BLaER1 (cell line): Measurements from ENCODE around the gene CNTNAP5.

Source experiments
- H3K27ac ChIP-seq: shearing (Covaris generic); formaldehyde crosslinking; 2 replicates; pipeline ENCODE4 v1.8.1; 2022
- H3K27me3 ChIP-seq: shearing (Covaris generic); formaldehyde crosslinking; 2 replicates; pipeline ENCODE4 v1.8.1; 2022
- H3K36me3 ChIP-seq: shearing (Covaris generic); formaldehyde crosslinking; 2 replicates; pipeline ENCODE4 v1.8.1; 2022
- H3K4me1 ChIP-seq: shearing (Covaris generic); formaldehyde crosslinking; 2 replicates; pipeline ENCODE4 v1.8.1; 2022
- H3K4me2 ChIP-seq: shearing (Covaris generic); formaldehyde crosslinking; 2 replicates; pipeline ENCODE4 v1.8.1; 2022
- H3K4me3 ChIP-seq: shearing (Covaris generic); formaldehyde crosslinking; 2 replicates; pipeline ENCODE4 v1.8.1; 2022
- H3K9ac ChIP-seq: shearing (Covaris generic); formaldehyde crosslinking; 2 replicates; pipeline ENCODE4 v1.8.1; 2022
- H3K9me3 ChIP-seq: shearing (Covaris generic); formaldehyde crosslinking; 2 replicates; pipeline ENCODE4 v1.8.1; 2022
- H4K20me1 ChIP-seq: shearing (Covaris generic); formaldehyde crosslinking; 2 replicates; pipeline ENCODE4 v1.8.1; 2022
- Cebpa-rat ChIP-seq: shearing (Covaris generic); IDR thresholded peaks from 2 replicates; pipeline ENCODE4 v1.8.1; 2022

Gene CNTNAP5

GRCh38 chr2:124286089-124286783, 261.1 kb downstream of the CNTNAP5 start:
- H3K27me3 ChIP-seq, result no peaks in the 10 kb centered on the region
- no peaks in the 10 kb centered on the region for H3K36me3 ChIP-seq
- no peaks in the 10 kb centered on the region for H3K4me1 ChIP-seq
- no peak overlapping the region for H3K4me3 ChIP-seq
- H3K9ac ChIP-seq, result no peak overlapping the region
- H3K9me3 ChIP-seq, result no peaks in the 10 kb centered on the region
- no peak overlapping the region for H3K27ac ChIP-seq
- TF ChIP-seq Cebpa-rat, result no peak
- H4K20me1 ChIP-seq, result no peaks in the 10 kb centered on the region
- H3K4me2 ChIP-seq, result no peak overlapping the region

- no peaks in the 10 kb centered on the region for H4K20me1 ChIP-seq
- H3K36me3 ChIP-seq, result no peaks in the 10 kb centered on the region
- no peak overlapping the region for H3K4me2 ChIP-seq
- H3K9ac ChIP-seq, result no peak overlapping the region
- no peaks in the 10 kb centered on the region for H3K9me3 ChIP-seq
- no peak for TF ChIP-seq Cebpa-rat
- no peaks in the 10 kb centered on the region for H3K27me3 ChIP-seq
- H3K27ac ChIP-seq, result no peak overlapping the region
- no peak overlapping the region for H3K4me3 ChIP-seq
- H3K4me1 ChIP-seq, result no peaks in the 10 kb centered on the region
These were observed 264.0 kb downstream of the CNTNAP5 start for GRCh38 chr2:124289060-124289459.

GRCh38 chr2:124289615-124290014, 264.5 kb downstream of the CNTNAP5 start:
- H3K4me1 ChIP-seq, result no peaks in the 10 kb centered on the region
- no peaks in the 10 kb centered on the region for H3K9me3 ChIP-seq
- H3K27ac ChIP-seq, result no peak overlapping the region
- no peaks in the 10 kb centered on the region for H4K20me1 ChIP-seq
- no peak overlapping the region for H3K4me2 ChIP-seq
- no peak overlapping the region for H3K4me3 ChIP-seq
- no peak for TF ChIP-seq Cebpa-rat
- no peak overlapping the region for H3K9ac ChIP-seq
- no peaks in the 10 kb centered on the region for H3K36me3 ChIP-seq
- no peaks in the 10 kb centered on the region for H3K27me3 ChIP-seq

GRCh38 chr2:124296470-124296869, 271.4 kb downstream of the CNTNAP5 start:
- Histone ChIP-seq H3K9me3 (no peaks in the 10 kb centered on the region), H4K20me1 (no peaks in the 10 kb centered on the region), H3K9ac (no peak overlapping the region), H3K4me2 (no peak overlapping the region), H3K4me1 (no peaks in the 10 kb centered on the region), H3K4me3 (no peak overlapping the region), H3K27ac (no peak overlapping the region), H3K36me3 (no peaks in the 10 kb centered on the region), H3K27me3 (no peaks in the 10 kb centered on the region)
- no peak for TF ChIP-seq Cebpa-rat

GRCh38 chr2:124301915-124302314, 276.8 kb downstream of the CNTNAP5 start:
- Histone ChIP-seq H3K27ac (no peak overlapping the region), H4K20me1 (no peaks in the 10 kb centered on the region), H3K36me3 (no peaks in the 10 kb centered on the region), H3K4me1 (no peaks in the 10 kb centered on the region), H3K4me2 (no peak overlapping the region), H3K9ac (no peak overlapping the region), H3K9me3 (no peaks in the 10 kb centered on the region), H3K27me3 (no peaks in the 10 kb centered on the region), H3K4me3 (no peak overlapping the region)
- TF ChIP-seq Cebpa-rat, result no peak

GRCh38 chr2:124308319-124309062, 283.4 kb downstream of the CNTNAP5 start:
- Histone ChIP-seq H4K20me1 (no peaks in the 10 kb centered on the region), H3K4me1 (no peaks in the 10 kb centered on the region), H3K36me3 (no peaks in the 10 kb centered on the region), H3K9ac (no peak overlapping the region), H3K27me3 (no peaks in the 10 kb centered on the region), H3K27ac (no peak overlapping the region), H3K4me2 (no peak overlapping the region), H3K4me3 (no peak overlapping the region), H3K9me3 (no peaks in the 10 kb centered on the region)
- TF ChIP-seq Cebpa-rat, result no peak

- TF ChIP-seq Cebpa-rat, result no peak
- Histone ChIP-seq H3K27me3 (no peaks in the 10 kb centered on the region), H3K36me3 (no peaks in the 10 kb centered on the region)
These were observed 284.6 kb downstream of the CNTNAP5 start for GRCh38 chr2:124309563-124310138.

GRCh38 chr2:124310671-124311070, 285.6 kb downstream of the CNTNAP5 start:
- no peak overlapping the region for H3K9ac ChIP-seq
- TF ChIP-seq Cebpa-rat, result no peak
- H3K4me1 ChIP-seq, result peaks cover 8% of the 10 kb centered on the region; the same call in 1 of the 2 replicates
- H4K20me1 ChIP-seq, result no peaks in the 10 kb centered on the region
- H3K27me3 ChIP-seq, result no peaks in the 10 kb centered on the region
- no peak overlapping the region for H3K27ac ChIP-seq
- H3K4me2 ChIP-seq, result no peak overlapping the region
- H3K36me3 ChIP-seq, result no peaks in the 10 kb centered on the region
- H3K4me3 ChIP-seq, result no peak overlapping the region
- H3K9me3 ChIP-seq, result no peaks in the 10 kb centered on the region

More at GRCh38 chr2:124309563-124310138, 284.6 kb downstream of the CNTNAP5 start:
- no peak overlapping the region for H3K4me3 ChIP-seq
- no peak overlapping the region for H3K27ac ChIP-seq
- H3K4me1 ChIP-seq, result no peaks in the 10 kb centered on the region
- no peaks in the 10 kb centered on the region for H3K9me3 ChIP-seq
- no peaks in the 10 kb centered on the region for H4K20me1 ChIP-seq
- H3K4me2 ChIP-seq, result no peak overlapping the region
- no peak overlapping the region for H3K9ac ChIP-seq

GRCh38 chr2:124314084-124314483, 289.0 kb downstream of the CNTNAP5 start:
- H3K27ac ChIP-seq, result no peak overlapping the region
- H3K4me1 ChIP-seq, result peaks cover 9% of the 10 kb centered on the region; the same call in 1 of the 2 replicates
- H3K9me3 ChIP-seq, result no peaks in the 10 kb centered on the region
- H3K4me2 ChIP-seq, result no peak overlapping the region
- no peaks in the 10 kb centered on the region for H3K36me3 ChIP-seq
- TF ChIP-seq Cebpa-rat, result no peak
- no peak overlapping the region for H3K9ac ChIP-seq
- H3K4me3 ChIP-seq, result no peak overlapping the region
- no peaks in the 10 kb centered on the region for H3K27me3 ChIP-seq
- no peaks in the 10 kb centered on the region for H4K20me1 ChIP-seq
